Pulmonary artery endothelial cell (primary cell): Measurements from ENCODE around the gene C3orf20. TPM values are rescaled to one million over a fixed set of nuclear protein-coding genes. Genes with fewer than 3 reads are reported as not detected.

ENCODE experiments used
- DNase-seq: peaks from one replicate; pipeline ENCODE4 v3.0.0-alpha.2; 2011; ENCODE audit warnings: low read depth, low spot score
- total RNA-seq: library from RNA; depleted of rRNA; stranded (reverse); fragments of >200 nt; gene quantifications from 2 replicates; pipeline ENCODE4 v1.2.3, GENCODE V29; 2014

Gene C3orf20
- total RNA-seq, 1 donor from 2014 or later, result not detected

DNA sequence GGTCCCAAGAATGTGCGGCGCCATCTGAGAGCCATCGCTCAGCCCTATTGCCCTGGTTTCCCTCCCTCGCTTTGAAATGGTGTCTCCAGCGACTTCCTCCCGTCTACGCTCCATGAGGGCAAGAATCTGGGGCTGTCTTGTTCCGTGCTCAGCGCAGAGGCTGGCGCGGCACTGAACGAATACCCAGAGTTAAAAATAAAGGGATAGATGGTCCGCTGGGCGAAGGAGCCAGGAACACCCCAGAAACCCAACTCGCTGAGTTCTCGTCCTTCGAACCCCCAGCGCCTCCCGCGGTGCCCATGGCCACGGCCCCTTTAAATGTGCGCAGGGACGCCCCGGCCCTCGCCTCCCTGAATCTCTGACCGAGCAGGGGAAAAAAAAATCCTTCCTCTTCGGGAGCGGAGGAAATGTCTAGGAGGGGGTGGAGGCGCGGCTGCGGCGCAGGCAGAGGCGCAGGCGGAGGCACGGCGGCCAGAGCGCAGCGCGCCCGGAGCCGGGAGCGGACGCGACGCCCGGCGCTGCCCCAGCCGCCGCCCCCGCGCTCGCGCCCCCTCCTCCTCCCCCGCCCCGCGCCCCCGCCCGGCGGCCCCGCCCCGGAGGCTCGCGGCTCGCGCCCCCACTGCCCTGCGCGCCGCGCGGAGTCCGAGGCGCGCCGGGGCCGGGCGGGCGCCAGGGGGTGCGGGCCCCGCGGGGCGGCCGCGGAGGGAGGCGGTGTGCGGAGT is 135.3 kb downstream of the C3orf20 start:
- no peak for DNase-seq

DNA sequence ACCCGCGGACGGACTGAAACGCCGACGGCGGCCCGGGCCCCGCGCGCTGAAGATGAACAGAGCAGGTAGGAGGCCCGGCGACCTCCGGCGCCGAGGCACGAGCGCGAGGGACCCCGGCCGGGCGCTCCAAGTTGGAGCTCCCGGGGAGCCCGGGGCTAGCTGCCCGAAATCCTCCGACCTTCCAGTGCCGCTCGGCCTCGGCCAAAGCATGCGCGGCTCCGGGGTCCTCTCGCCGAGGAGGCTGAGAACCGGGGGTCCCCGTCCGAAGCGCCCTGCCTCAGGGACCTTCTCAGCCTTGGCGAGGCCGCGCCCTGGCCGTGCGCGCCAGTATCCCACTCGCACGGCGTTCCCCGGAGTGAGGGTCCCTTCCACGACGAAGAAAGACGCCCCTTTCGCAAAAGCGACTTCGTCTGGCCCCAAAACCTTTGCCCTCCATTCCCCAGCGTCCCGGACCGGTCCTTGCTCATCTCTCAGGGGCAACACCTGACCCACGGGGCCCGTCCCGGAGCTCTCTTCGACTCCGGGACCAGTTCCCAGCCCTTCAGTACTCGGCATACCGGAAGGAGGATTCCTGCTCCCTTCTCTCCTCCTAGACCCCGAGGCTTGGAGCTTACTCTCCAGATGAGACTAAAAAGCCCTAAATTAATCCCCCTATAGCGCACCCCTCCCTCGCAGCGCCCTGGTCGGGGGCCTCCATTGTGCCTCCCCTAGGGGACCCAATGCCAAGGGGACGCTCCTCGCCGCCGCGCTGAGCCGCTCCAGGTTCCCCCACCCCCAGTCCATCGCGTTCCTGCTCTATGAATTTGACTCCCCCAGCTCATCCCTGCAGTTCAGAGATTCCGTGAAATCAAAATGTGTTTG is 136.1 kb downstream of the C3orf20 start:
- no peak for DNase-seq

DNA sequence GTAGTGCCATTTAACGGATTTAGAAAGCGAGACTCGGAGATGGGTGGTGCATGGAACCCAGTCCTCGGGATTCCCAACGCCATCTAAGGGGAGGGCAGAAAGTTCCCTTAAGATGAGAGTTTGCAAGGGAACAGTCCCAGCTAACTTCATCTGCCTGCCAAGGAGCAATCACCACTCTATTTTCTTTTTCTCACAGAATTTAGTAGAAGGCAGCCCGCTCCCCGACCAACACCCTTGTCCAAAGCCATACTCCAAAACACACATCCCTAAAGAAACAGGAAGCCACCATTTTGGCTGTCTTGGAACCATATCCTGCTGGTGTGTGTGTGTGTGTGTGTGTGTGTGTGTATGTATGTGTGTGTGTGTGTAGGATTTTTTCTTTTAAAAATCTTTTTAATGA is 136.7 kb downstream of the C3orf20 start:
- DNase-seq, result no peak

DNA sequence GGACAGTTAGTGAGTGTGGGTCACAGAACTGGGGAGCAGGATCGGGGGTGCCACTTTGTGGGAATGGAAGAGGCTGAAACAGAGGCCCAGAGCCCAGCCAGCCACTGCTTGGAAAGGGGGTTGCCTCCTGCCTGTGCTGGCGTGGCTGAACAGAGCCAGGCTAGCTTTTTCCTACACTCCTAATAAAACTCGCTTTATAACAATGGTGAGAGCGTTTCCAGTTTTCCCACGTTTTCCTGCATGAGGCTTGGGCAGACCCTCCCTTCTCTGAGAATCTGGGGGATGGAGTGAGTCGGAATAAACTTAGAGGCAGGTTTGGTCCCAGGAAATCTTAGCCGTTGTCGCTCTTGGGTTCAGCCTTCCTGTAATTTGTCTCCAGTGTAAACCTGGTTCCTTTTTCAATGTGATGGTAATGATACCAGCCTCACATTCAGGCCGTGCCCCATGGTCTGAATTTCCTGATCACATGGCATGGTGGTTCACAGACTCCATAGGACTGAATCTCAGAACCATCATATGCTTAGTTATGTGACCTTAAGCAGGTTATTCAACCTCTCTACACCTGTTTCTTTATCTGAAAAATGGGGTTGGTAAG is 137.4 kb downstream of the C3orf20 start:
- no peak for DNase-seq

DNA sequence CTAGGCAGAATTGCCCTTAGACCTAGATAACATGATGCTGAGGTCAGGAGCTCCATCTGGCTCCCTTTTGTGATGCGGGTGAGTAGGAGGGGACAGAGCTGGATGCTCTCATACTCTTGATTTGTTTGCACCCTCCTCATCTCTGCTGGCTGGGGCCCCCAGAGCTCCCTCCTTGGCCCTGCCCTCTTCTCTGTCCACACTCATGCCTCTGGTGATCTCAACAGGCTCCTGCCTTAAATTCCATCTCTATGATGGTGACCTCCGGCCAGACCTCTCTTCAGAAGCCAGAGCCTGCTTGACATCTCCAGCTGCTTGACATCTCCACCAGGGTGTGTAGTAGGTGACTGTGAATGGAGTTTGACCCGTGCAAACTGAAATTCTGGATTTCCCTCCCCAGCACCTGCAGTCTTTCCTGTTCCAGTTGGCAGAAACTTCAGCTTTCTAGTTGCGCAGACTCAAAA is 139.5 kb downstream of the C3orf20 start:
- DNase-seq, result no peak

DNA sequence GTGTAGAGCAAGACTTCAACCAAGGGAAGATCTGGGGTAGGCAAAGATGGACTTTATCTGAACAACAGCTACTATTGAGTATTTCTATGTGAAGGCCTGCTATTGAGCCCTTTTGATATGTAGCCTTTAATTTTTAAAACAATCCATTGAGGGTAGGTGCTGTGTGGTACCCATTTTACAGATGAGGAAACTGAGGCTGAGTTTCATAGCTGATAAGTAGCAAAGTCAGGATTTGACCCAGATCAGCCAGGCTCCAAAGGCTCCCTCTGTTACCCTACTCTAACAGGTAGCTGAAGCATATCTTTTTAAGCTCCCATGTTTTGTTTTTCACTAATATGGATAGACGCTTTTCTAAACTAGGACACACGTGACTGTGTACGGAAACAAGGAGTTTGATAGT is 141.4 kb downstream of the C3orf20 start:
- no peak for DNase-seq

DNA sequence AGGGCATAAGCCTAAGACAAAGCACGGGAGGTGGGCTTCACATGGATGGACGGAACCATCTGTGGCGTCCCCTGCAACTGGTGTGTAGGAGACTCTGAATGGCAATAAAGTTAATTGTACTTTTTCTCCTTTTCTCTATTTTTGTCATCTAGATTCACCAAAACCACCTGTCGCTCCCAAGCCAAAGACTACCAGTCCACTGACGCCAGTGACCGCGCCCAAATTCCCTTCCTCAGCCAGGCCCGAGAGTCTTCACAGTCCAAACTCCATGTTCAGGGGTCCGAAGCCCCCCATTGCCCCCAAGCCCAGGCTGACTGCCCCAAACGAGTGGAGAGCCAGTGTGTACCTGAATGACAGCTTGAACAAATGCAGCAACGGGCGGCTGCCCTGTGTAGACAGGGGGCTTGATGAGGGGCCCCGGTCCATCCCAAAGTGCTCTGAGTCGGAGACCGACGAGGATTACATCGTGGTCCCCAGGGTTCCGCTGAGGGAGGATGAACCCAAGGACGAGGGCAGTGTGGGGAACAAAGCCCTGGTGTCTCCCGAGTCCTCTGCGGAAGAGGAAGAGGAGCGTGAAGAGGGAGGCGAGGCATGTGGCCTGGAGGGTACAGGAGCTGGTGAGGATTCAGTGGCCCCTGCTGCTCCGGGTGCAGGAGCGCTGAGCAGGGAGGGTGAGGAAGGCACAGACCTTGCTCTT is 144.0 kb downstream of the C3orf20 start, which contains the start of gene FGD5:
Gene FGD5 (plus strand): TSS at position 159 of the 697 bp plus-strand sequence. CDS start 110 bp downstream, at position 269.
- no peak for DNase-seq

DNA sequence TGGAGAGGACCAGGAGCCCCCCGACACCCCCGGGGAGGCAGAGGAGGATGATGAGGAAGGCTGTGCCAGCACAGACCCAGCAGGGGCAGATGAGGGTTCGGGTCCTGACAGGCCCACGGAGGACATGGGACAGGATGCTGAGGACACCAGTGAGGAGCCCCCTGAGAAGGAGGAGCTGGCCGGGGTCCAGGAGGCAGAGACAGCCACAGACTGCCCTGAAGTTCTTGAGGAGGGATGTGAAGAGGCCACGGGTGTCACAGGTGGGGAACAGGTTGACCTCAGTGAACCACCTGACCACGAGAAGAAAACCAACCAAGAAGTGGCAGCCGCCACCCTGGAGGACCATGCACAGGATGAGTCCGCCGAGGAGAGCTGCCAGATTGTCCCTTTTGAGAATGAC is 144.7 kb downstream of the C3orf20 start:
- no peak for DNase-seq

DNA sequence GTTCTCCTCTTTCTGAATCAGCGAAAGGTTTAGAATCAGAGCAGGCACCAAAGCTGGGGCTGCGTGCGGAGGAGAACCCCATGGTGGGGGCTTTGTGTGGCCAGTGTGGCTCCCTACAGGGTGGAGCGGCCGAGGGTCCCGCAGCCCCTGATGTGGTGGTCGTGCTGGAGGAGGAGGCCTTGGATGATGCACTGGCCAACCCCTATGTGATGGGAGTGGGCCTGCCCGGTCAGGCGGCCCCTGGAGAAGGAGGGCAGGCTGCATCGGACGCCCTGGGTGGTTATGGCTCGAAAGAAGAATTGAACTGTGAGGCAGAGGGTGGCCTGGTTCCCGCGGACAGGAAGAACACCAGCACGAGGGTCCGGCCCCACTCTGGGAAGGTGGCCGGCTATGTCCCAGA is 145.2 kb downstream of the C3orf20 start:
- DNase-seq, result no peak

DNA sequence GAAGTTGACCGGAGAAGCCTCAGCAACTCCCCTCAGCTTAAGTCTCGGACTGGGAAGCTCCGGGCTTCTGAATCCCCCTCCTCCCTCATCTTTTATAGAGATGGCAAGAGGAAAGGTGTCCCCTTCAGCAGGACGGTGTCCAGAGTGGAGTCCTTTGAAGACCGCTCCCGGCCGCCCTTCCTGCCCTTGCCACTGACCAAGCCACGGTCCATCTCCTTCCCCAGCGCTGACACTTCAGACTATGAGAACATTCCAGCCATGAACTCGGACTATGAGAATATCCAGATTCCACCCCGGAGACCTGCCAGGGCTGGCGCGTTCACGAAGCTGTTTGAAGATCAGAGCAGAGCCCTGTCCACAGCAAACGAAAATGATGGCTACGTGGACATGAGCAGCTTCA is 146.2 kb downstream of the C3orf20 start:
- DNase-seq, result no peak

DNA sequence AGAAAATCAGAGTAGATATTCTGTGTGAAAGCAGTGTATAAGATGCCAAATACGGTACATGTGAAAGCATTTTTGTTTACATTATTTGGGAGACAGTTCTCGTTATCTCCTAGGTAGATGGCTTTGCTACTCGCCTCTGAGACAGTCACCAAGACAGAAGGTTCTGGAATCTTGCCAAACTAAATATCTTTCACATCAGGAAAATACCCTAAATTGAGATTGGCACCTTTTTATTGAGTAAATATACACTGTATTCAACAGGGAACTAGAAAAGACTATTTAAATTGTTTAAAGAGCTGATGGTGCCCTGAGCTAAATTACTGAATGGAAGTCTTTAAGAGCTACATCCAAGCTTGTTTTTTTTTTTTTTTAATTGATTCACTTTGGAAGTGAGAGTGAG is 147.2 kb downstream of the C3orf20 start:
- DNase-seq, result no peak

Other genes starting within 250 kb of the C3orf20 start
- gene GRIP2, start 134.8 kb upstream of the C3orf20 start, total RNA-seq, result 0.04 TPM in 1 of 2 replicates, not detected in the other
- 6.4 and 7.4 TPM in 2 replicates for gene CCDC174, start 23.4 kb upstream of the C3orf20 start, total RNA-seq
- 79.7 and 84.3 TPM in 2 replicates for gene FGD5, start 143.8 kb downstream of the C3orf20 start, total RNA-seq